ENCODE data around the gene GRB2.
"Not testable (repeated sequence)": the region's sequence is repeated elsewhere in the genome, so short reads cannot be mapped to it uniquely, and the experiment has no call there.

The GRB2 gene

DNA sequence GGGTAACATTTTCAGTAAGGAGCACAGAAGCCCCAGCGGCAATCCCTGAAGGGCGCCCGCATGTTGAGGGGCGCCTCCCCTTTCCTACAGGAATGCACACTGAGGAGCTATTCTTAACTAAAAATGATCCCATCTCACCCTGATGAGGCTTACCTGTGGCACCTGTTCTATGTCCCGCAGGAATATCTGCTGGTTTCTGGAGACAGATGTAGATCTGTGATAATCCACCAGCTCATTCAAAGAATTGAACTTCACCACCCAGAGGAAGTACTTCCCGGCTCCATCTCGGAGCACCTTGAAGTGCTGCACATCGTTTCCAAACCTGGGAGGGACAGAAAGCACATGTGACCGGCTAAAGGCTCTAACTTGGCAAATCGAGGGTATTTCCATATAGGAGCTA is 84.0 kb downstream of the GRB2 start:
- no peak for DNase-seq (ENCODE audit: low read depth in 3 of 3, low spot score in 1 of 3)

DNA sequence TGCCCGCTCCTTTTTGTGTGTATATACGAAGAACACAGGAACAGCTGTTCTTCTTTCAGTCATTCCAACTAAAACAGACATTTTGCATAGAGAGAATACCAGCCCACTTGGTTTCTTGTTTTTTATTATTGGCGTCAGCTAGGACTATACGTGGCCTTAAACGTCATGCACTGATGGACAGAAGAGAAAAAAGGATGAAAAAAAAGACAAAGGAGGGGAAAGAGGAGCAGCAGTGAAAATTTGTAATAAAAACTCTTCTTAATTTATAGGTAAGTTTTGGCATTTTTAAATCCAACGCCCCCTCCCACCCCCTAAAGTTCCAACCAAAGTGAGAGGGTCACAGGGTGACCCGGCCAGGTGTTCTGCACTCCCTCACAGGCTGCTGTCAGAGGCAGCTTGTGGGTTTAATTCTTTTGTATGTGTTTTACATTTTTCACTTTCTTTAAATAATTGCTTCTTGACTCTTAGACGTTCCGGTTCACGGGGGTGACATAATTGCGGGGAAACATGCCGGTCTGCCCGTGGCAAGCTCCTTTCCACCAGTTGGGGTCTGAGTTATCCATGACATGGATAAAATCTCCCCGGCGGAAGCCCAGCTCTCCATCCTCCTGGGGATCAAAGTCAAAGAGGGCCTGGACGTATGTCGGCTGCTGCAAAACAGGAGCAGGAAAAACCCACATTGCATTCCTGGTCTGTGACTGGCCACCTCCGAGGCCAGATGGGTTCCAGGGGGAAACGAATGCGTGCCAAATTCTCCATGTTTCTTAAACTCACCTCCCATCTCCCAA is 85.4 kb downstream of the GRB2 start:
- DNase-seq (ENCODE audit: low read depth in 3 of 3, low spot score in 1 of 3) = no peak

DNA sequence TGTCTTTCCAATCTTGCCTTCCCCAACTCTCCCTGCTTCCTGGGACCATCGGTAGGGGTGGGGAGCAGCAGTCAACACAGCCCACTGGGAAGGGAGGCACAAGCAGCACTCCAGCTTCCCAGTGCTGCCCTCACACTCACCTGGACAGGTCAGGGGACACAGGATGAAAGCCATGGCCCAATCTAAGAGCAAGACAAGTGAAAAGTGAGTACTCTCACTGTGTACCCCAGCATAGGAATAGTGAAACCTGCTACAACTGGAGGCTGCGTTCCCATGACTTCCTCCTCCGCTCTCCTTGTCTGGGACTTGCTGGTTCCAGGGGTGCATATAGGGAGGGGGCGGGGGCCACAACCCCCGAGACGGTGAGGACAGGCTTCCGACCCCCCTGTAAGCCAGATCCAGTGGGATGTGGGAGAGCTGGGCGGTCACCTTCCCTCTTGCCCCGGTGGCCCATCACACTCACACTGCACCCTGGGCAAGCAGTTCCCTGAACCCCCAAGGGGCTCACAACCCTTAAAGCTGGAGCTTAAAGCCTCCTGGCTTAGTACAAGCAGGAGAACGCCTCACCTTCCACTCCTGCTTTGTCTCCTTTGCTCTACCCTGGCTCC is 86.8 kb downstream of the GRB2 start:
- DNase-seq (ENCODE audit: low read depth in 3 of 3, low spot score in 1 of 3) = no peak

DNA sequence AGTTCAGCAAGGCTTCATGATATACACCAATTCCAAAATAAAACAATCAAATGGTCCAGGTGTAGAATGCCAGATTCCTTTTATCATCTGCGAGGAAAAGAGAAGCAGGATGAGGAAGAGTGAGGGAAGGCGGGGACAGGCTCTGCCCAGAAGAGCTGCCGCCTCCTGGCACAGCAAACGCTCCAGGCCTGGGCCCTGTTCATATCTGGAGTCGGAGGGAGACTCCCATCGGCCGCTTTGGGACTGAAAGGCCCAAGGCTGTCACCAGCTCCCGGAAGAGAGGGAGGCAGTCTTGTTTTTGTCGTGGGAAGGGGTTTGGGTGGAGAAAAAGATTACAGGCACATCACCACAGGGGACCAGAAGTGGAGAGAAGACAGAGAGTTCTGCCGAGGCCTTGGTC is 87.3 kb downstream of the GRB2 start:
- no peak for DNase-seq (ENCODE audit: low read depth in 3 of 3, low spot score in 1 of 3)

DNA sequence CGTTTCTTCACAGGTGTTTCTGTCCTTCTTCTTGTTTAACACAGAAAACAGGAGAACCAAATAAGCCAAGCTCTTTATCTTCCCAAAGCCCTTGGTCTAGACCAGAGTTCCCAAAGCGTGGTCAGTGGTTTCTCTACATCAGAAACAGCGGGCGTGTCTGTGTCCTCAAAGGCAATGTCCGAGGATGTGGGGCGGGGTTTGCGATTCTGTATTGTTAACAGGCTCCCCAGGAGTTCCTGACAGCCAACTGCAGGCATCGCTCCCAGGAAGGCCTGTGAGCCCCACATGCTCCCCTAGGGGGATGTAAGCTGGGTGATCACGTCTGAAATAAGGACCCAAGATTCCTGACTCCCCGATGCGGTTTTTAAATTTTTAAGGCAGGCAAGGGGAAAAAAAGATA is 87.8 kb downstream of the GRB2 start:
- no peak for DNase-seq (ENCODE audit: low read depth in 3 of 3, low spot score in 1 of 3)

DNA sequence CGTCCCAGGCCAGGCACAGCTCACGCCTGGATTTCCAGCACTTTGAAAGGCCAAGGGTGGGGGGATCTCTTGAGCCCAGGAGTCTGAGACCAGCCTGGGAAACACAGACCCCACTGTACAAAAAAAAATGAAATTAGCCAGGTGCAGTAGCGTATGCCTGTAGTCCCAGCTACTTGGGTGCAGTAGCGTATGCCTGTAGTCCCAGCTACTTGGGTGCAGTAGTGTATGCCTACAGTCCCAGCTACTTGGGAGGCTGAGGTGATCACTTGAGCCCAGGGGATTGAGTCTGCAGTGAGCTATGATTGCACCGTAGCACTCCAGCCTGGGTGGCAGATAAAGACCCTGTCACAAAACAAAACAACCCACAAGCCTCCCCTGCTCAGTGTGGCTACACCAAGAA is 89.2 kb downstream of the GRB2 start:
- DNase-seq (ENCODE audit: low read depth in 3 of 3, low spot score in 1 of 3) = no peak

DNA sequence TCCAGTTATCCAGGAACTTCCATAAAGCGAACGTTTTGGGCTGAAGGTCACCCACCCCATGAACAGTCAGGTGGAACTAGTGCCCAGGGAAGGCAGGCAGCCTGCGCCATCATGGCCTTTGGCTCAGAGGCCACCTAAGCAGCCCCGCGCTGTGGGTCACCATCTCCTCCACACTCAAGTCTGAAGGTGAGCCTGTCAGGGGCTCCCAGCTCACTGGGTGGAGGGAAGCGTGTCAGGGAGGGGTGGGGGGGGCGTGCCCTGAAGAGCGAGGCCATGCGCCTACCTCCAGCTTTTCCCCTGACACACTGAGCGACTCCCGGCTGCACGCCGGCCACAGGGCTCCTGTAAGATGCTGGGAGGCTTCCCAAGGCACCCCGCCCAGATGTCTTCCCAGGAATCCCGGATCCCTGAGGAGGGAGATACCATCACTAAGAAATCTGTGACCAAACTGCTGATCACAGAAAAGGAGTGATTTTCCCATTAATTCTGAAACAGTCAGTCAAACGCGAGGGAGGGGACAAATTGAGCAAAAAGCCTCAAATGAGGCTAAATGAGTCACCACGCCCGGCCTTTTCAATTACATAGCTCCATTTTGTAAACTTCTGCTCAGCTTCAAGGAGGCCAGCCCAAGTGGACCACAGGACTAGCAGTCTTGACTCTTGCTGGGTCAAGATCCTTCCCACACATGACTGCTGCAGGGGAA is 89.8 kb downstream of the GRB2 start:
- no peak for DNase-seq (ENCODE audit: low read depth in 3 of 3, low spot score in 1 of 3)

DNA sequence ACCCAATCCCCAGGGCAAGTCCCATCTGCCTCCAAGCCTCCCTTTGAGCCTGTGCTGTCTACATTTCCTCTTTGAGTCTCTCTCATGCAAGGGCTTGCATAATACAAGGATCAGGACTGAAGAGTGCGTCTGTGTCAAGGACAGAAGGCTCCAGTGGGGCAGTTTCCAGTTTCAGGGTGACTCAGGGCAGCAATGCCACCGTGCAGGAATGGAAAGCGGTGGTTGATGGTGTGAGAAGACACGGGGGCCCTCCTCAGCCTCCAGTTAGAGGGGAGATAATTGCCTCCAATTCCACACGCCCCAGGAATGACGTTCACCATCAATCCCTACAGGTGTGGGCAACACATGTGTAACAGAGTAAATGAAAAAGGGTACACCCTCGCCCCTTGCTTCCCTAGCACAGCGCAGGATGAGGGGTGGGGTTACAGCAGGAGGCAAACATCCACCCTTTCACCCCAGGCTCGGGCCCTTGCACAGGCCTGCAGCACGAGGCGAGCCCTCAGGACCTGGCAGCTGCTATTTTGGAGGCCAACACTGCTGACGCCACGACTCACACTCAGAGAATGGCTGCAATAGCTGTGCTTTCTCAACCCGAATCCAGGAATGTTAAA is 91.4 kb downstream of the GRB2 start:
- DNase-seq (ENCODE audit: low read depth in 3 of 3, low spot score in 1 of 3) = no peak

DNA sequence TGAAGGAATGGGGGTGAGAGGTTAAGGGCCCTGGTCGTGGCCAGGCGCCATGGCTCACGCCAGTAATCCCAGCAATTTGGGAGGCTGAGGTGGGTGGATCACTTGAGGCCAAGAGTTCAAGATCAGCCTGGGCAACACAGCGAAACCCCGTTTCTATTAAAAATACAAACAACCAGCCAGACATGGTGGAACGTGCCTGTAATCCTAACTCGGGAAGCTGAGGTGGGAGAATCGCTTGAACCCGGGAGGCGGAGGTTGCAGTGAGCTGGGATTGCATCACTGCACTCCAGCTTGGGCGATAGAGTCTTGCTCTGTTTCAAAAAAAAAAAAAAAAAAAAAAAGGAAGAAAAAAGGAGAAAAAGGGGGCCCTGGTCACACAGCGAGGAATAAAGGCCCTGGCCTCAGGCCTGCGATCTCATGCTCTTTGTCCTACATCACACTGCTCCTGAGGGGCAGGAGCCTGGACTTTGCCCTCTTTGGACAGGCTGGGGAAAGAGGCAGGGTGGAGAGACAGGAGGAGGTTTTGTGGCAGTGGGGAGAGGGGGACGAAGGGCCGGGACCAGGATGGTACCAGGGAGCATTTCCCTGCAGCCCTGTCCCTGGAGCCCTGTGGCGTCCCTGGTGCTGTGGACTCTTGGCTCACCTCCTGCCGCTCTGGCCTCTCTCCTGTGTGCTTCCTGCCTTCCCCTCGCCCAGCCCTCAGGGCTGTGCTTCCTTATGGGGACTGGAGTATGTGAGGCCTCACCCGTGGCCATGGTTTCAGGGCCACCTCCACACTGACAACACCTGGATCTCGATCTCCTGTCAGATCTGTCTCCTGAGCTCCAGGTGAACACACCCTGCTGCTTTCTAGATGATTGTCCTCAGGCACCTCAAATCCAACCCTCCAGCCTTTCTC is 96.5 kb downstream of the GRB2 start:
- no peak for DNase-seq (ENCODE audit: low read depth in 3 of 3, low spot score in 1 of 3)

DNA sequence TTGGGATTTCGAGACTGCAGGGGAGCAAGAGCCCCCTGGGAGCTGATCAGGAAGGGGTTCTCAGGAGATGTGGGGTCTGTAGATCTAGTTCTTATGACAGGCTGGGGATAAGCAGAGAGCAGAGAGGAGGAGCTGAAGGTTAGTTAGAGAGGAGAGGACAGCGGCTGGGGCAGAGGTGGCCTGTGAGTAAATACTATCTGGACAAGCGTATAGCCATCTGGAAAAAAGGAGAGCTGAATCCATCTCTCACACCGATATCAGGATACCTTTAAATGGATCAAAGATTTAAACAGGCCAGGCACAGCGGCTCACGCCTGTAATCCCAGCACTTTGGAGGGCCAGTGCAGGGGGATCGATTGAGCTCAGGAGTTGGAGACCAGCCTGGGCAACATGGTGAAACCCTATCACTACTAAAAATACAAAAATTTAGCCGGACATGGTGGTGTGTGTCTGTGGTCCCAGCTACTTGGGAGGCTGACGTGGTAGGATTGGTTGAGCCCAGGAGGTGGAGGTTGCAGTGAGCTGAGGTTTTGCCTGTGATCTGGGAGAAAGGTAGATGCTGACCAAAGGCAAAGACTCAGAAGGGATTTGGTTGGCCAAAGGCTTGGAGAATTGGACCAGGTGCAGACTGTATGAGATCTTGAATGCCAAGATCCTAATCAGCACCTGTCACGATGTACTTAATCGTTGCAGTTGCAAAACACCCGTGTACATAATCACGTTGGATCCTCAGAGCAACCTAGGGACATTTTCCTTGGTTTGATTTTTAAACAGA is 97.3 kb downstream of the GRB2 start:
- no peak for DNase-seq (ENCODE audit: low read depth in 3 of 3, low spot score in 1 of 3)

DNA sequence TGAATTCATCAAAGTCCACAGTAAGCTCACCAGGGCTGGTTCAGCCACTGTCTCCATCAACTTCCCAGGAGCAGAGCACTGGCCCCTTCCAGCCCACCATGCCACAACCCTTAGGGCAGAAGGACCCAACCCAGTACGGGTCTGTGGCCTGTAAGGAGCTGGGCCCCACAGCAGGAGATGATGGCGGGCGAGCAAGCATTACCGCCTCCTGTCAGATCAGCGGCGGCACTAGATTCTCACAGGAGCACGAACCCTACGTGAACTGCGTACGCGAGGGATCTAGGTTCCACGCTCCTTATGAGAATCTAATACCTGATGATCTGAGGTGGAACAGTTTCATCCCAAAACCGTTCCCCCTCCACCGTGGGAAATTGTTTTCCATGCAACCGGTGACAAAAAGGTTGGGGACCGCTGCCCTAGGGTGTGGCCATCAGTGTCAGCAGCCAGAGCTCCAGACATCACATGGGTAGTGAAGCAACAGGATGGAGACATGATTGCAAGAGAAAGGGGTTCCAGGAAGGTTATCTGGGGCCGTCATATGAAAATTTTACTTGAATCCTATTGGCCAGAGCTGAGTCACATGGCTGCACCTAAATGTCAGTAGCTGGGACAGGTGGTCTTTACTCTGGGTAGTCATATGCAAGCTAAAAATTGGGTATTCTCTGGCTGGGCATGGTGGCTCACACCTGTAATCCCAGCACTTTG is 103.8 kb downstream of the GRB2 start:
- DNase-seq (ENCODE audit: low read depth in 3 of 3, low spot score in 1 of 3) = no peak

DNA sequence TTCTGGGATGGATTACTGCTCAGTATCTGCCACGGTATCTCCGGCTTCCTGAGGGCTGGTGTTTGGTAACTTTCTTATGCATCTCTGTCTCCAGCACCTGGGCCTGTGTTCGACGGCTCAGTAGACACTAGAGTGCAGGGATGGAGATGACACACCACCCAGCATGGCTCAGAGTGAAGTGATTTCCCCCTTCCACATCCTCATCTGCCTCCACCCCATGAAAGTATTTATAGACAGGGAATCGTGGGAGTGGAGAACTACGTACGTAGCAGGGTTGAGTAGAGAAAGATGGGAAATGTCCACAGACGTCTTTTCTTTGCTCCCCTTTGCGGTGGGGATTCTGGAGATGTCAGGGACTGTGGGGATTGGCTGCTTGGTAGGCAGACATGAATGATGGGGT is 104.4 kb downstream of the GRB2 start:
- DNase-seq (ENCODE audit: low read depth in 3 of 3, low spot score in 1 of 3) = no peak

DNA sequence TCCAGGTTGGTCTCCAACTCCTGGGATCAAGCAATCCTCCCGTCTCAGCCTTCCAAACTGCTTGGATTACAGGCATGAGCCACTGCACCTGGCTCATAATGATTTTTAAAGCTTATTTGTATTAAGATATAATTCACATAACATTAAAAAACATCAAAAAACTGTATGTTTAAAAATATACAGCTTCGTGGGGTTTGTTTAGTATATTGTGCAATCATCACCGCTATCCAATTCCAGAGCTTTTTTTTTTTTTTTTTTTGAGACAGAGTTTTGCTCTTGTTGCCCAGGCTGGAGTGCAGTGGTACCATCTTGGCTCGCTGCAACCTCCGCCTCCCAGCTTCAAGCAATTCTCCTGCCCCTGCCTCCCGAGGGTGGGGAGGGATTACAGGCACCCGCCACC is 105.2 kb downstream of the GRB2 start:
- no peak for DNase-seq (ENCODE audit: low read depth in 3 of 3, low spot score in 1 of 3)

DNA sequence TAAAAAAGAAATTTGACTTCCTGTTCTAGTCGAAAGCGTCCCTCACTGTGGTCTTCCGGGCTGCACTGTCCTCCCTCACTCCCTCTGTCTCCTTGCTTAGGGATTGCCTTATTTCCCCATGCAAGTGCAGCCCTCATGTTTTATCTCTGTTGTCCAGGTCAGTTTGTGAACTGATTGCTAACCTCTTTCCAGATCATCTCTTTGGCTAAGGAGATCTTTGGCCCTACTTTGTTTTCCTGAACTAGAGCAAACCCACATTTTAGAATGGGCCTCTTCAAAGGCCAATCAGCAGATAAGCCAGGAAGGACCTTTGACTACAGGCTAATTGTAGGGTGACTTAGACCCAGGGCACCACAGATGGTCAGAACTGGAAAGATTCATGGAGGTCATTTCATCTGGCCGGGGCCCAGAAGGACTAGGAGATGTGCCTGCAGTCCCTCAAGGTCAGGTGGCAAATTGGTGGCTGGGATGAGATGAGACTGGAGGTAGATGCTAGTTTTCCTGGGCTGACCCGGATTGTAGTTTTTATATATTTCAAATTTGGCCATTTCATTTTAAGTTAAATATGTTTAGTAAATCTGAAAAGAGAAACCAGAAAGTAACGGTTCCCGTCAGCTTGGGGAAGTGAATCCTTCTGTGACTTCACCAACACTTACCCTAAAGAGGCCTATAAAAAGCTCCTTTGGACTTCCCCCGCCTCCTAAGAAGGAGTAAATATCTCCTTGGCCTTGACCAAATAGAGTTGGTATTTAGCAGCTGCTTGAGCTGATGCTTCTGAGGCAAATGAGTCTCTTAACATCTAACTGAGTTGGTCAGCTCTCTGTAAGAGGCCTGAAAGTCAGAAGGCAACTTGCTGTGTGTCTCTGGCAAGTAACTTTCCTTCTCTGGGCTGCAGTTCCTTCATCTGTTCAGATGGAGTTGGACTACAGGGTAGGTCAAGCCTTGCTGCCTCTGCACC is 110.0 kb downstream of the GRB2 start:
- DNase-seq (ENCODE audit: low read depth in 3 of 3, low spot score in 1 of 3) = no peak

DNA sequence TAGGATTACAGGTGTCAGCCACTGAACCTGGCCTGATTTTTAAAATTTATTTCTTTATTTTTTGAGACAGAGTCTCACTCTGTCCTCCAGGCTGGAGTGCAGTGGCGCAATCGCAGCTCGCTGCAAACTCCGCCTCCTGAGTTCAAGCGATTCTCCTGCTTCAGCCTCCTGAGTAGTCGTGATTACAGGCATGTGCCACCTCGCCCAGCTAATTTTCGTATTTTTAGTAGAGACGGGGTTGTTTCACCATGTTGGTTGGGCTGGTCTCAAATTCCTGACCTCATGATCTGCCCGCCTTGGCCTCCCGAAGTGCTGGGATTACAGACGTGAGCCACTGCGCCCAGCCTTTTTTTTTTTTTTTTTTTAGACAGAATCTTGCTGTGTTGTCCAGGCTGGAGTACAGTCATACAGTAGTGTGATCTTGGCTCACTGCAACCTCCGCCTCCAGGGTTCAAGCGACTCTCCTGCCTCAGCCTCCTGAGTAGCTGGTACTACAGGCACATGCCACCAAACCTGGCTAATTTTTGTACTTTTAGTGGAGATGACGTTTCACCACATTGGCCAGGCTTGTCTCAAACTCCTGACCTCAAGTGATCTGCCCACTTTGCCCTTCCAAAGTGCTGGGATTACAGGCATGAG is 112.5 kb downstream of the GRB2 start:
- DNase-seq (ENCODE audit: low read depth in 3 of 3, low spot score in 1 of 3) = not testable (repeated sequence)

DNA sequence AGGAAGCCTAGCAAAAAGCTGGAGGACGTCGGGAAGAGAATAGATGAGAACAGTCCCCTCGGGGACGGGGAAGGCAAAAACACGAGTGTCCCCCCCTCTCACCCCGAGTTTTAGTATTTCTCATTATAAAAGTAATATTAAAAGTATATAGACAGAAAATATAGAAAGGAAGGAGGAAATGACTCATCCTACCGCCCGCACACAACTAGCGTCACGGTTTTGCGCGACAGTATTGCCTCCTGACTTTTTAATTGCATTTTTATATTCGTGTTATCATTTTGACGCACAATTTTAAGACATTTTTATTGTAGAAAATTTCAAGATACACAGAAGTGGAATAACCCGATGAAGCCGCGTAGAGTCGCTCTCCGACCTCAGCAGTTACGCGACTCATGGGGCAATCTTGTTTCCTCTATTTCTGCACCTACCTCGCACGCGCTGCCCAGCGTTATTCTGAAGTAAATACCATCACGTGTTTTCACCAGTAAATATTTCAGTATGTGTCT is 115.6 kb downstream of the GRB2 start:
- DNase-seq (ENCODE audit: low read depth in 3 of 3, low spot score in 1 of 3) = peak in 2 of 3 donors; percentile 35 to 55

DNA sequence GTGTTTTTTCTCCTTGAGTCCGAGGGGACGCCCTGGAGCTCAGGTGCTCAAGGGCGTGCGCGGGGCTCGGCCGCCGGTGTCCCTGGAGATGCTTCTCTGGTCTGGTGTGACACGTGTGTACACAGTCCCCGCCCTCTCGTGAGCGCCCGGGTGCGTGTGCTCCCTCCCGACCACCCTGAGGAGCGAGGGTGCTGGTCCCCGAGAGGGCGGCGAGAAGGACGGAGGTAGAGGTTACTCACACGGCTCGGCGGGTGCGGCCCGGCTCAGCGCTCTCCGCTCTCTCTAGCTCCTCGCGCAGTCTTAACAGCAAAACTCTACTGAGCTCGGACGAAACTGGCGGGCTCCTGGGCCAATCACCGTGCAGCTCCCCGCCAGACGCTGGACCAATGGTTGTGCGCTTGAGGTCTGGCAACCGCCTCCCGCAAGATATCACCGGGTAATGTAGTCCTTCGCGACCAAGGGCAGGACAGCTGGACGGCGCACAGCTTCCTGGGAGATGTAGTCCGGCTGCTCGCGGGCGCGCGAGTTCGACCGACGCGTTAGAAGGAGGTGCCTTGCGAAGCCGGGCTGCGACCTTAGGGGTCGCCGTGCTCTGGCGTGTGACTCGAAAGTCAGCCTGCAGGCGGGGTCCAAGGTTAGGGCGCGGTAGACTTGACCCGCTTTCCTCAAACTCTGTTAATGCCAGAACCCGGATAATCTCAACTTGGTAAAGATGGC is 116.2 kb downstream of the GRB2 start, which contains the start of gene SLC25A19:
TSS of gene SLC25A19 (minus strand) at position 319 of the 717 bp plus-strand sequence. CDS start 2,669 bp downstream, outside the sequence.
- peak; percentile 84 to 92 (median 92) for DNase-seq (ENCODE audit: low read depth in 3 of 3, low spot score in 1 of 3)

Data from stimulated activated CD4-positive, alpha-beta T cell treated with anti-CD3 and anti-CD28 coated beads, TNF-alpha, amount 100 ng/mL, for 1 hour (primary cell).